Measurements from ENCODE around the gene CCDC27.

GRCh38 chr1:3721955-3722465 is 30.2 kb upstream of the CCDC27 start:
- TF ChIP-seq CTCF (IDR thresholded peaks at IDR 0.05) (no peak), POLR2AphosphoS5 (IDR thresholded peaks at IDR 0.05) (no peak), POLR2A (IDR thresholded peaks at IDR 0.05; ENCODE audit: low read depth) (no peak)

All from esophagus muscularis mucosa (tissue), 3 donors.